GM12878 (cell line): Measurements from ENCODE around the gene GRIN3A.

Experiments
- EP300 ChIP-seq, 2 experiments: fragments of 150-350 bp in 1 of 2; IDR thresholded peaks; 2 replicates each; pipeline ENCODE4 v1.6.1; 2011 to 2012; ENCODE audit warnings: low read depth in 2 of 2, low read length in 2 of 2, borderline replicate concordance in 1 of 2, improper control_type of control experiment in 1 of 2, inconsistent platforms in 1 of 2; ENCODE audit not compliant: control insufficient read depth in 1 of 2
- NR2C2 ChIP-seq: IDR thresholded peaks from 2 replicates; pipeline ENCODE4 v1.6.1; 2011; ENCODE audit warnings: borderline replicate concordance, low read depth; ENCODE audit not compliant: control insufficient read depth, insufficient read length
- TF ChIP-seq, protein P1 (sequence below), 3 experiments: IDR thresholded peaks in 2 of 3; conservative IDR thresholded peaks in 1 of 3; 2 replicates each; pipeline ENCODE4 v1.5.1; 2011; ENCODE audit warnings: low read depth in 3 of 3, low read length in 3 of 3, mild to moderate bottlenecking in 3 of 3, control low read depth in 2 of 3, moderate library complexity in 2 of 3, inconsistent platforms in 1 of 3, mixed read lengths in 1 of 3; ENCODE audit not compliant: control insufficient read depth in 2 of 3, insufficient read depth in 1 of 3; ENCODE audit errors: extremely low read depth in 1 of 3

DNA sequence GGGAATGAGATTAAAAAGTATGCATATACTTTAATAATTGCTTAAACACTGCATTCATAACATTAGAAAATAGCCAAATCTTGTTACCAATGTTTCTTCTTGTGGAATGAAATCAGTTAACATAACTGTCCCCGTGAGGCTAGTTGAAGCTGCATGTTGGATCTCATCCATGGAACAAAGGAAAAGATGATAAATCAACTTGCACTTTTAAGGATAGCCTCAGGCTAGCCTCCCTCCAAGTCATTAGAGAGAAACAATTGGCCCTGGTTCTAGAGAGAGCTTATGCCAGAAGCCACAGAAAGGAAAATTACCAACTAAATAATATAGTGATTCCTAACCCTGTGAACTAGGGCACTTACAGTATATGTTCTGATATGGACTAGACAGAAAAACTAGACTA lies 66.9 kb downstream of the GRIN3A start:
- no peak for TF ChIP-seq NR2C2
- TF ChIP-seq, protein P1, sequence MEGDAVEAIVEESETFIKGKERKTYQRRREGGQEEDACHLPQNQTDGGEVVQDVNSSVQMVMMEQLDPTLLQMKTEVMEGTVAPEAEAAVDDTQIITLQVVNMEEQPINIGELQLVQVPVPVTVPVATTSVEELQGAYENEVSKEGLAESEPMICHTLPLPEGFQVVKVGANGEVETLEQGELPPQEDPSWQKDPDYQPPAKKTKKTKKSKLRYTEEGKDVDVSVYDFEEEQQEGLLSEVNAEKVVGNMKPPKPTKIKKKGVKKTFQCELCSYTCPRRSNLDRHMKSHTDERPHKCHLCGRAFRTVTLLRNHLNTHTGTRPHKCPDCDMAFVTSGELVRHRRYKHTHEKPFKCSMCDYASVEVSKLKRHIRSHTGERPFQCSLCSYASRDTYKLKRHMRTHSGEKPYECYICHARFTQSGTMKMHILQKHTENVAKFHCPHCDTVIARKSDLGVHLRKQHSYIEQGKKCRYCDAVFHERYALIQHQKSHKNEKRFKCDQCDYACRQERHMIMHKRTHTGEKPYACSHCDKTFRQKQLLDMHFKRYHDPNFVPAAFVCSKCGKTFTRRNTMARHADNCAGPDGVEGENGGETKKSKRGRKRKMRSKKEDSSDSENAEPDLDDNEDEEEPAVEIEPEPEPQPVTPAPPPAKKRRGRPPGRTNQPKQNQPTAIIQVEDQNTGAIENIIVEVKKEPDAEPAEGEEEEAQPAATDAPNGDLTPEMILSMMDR (IDR thresholded peaks at IDR 0.05 in 2 of 3, conservative IDR thresholded peaks at IDR 0.05 in 1 of 3; ENCODE audit: control insufficient read depth in 2 of 3, extremely low read depth in 1 of 3, insufficient read depth in 1 of 3, low read depth in 3 of 3, low read length in 3 of 3): no peak
- no peak for TF ChIP-seq EP300 (IDR thresholded peaks at IDR 0.05; ENCODE audit: borderline replicate concordance in 1 of 2, control insufficient read depth in 1 of 2, low read depth in 2 of 2, low read length in 2 of 2)
